Panc1 (cell line): ENCODE data around the gene C4orf50. TPM values are rescaled to one million over a fixed set of nuclear protein-coding genes. Genes with fewer than 3 reads are reported as not detected.

Source experiments
- ATAC-seq: fragments of 200-7000 bp; cut with Tn5 transposase; 2 replicates; pipeline ENCODE4 v1.9.1; 2020; ENCODE audit warnings: mild to moderate bottlenecking, moderate library complexity
- BruUV-seq: library from RNA; stranded (reverse); fragments of 400-500 nt; replicated peaks from 2 replicates; lab custom pipeline; 2021; lab: Mats Ljungman, UMichigan
- CTCF ChIA-PET: fragments of 300-600 bp; sonication (Branson Sonifier 250); formaldehyde crosslinking; loops from one replicate; lab custom pipeline; 2022; ENCODE audit warnings: antibody characterized with exemption; lab: Charles Lee
- POLR2A ChIA-PET: fragments of 300-600 bp; sonication (Branson Sonifier 250); formaldehyde crosslinking; loops from one replicate; lab custom pipeline; 2022; ENCODE audit warnings: antibody characterized with exemption; lab: Charles Lee
- DNase-seq: peaks from one replicate; pipeline ENCODE4 v3.0.0-alpha.2; 2010; ENCODE audit warnings: low read depth, low spot score
- H3K27ac ChIP-seq: 2 replicates; pipeline ENCODE4 v1.5.1; 2011; ENCODE audit warnings: mild to moderate bottlenecking, low read length, inconsistent platforms
- H3K27me3 ChIP-seq: fragments of 200-500 bp; sonication (Bioruptor generic); 2 replicates; pipeline ENCODE4 v1.6.0; 2014; ENCODE audit warnings: low read length, inconsistent platforms; ENCODE audit not compliant: control insufficient read depth, insufficient read depth
- H3K36me3 ChIP-seq: fragments of 200-500 bp; sonication (Bioruptor generic); 2 replicates; pipeline ENCODE4 v1.5.1; 2014; ENCODE audit warnings: inconsistent platforms, mild to moderate bottlenecking, low read length, moderate library complexity; ENCODE audit not compliant: control insufficient read depth, insufficient read depth
- H3K4me1 ChIP-seq: 2 replicates; pipeline ENCODE4 v1.5.1; 2011; ENCODE audit warnings: inconsistent platforms, mild to moderate bottlenecking, low read length, moderate library complexity; ENCODE audit not compliant: control insufficient read depth, insufficient read depth
- H3K4me3 ChIP-seq, 2 experiments: 2 replicates each; pipeline ENCODE4 v1.5.1; 2011 to 2012; ENCODE audit warnings: low read depth in 2 of 2, low read length in 2 of 2, mild to moderate bottlenecking in 2 of 2, inconsistent platforms in 1 of 2, moderate library complexity in 1 of 2
- H3K9me3 ChIP-seq: fragments of 200-500 bp; sonication (Bioruptor generic); 2 replicates; pipeline ENCODE4 v1.5.1; 2014; ENCODE audit warnings: low read depth, mild to moderate bottlenecking, inconsistent platforms, low read length, moderate library complexity; ENCODE audit not compliant: control insufficient read depth, insufficient read depth
- POLR2AphosphoS5 ChIP-seq: IDR thresholded peaks from 2 replicates; pipeline ENCODE4 v1.6.1; 2012; ENCODE audit warnings: mild to moderate bottlenecking, low read depth, low read length, moderate library complexity
- REST ChIP-seq, 2 experiments: IDR thresholded peaks; 2 replicates each; pipeline ENCODE4 v1.6.1; 2011 to 2012; ENCODE audit warnings: low read depth in 2 of 2, control low read depth in 1 of 2, low read length in 1 of 2, mild to moderate bottlenecking in 1 of 2, moderate library complexity in 1 of 2; ENCODE audit not compliant: insufficient read depth in 1 of 2
- SIN3A ChIP-seq: IDR thresholded peaks from 2 replicates; pipeline ENCODE4 v1.6.1; 2012; ENCODE audit warnings: low read depth, mild to moderate bottlenecking, low read length, moderate library complexity, borderline replicate concordance; ENCODE audit not compliant: insufficient read depth
- TCF7L2 ChIP-seq: IDR thresholded peaks from 2 replicates; pipeline ENCODE4 v1.6.1; 2011; ENCODE audit warnings: mild to moderate bottlenecking, low read depth, low read length, inconsistent platforms
- in situ Hi-C: cut with HindIII; loops from 2 replicates; pipeline ENCODE4 v1.10.0; 2016; ENCODE audit warnings: low sequenced_read_pairs, low pct_unique_long_range_greater_than_20kb
- intact Hi-C: fragments of 100-400 bp; cut with micrococcal nuclease; formaldehyde crosslinking; loops from one replicate; pipeline ENCODE4 v1.10.0; 2022; ENCODE audit not compliant: unreplicated experiment
- total RNA-seq: library from RNA; stranded (reverse); gene quantifications from one replicate; pipeline ENCODE4 v1.2.1, GENCODE V29; 2021; ENCODE audit not compliant: unreplicated experiment
- TF ChIP-seq, protein P1 (sequence below): fragments of 450-650 bp; IDR thresholded peaks from 2 replicates; pipeline ENCODE4 v1.5.1; 2017; ENCODE audit warnings: mild to moderate bottlenecking

The C4orf50 gene
- total RNA-seq, 1 experiment from 2014 or later = under 0.01 TPM

GRCh38 chr4:5887361-5888221, 130.6 kb downstream of the C4orf50 start:
- POLR2A ChIA-PET = no interaction called here
- H3K36me3 ChIP-seq = no peaks in the 10 kb centered on the region
- ATAC-seq = no peak
- intact Hi-C loops = no loop called here
- BruUV-seq = no TSS peak
- no peaks in the 10 kb centered on the region for H3K4me1 ChIP-seq
- no peak for DNase-seq
- no peaks in the 10 kb centered on the region for H3K9me3 ChIP-seq
- no peak overlapping the region for H3K27ac ChIP-seq
- no peaks in the 10 kb centered on the region; the same call in 1 of the 2 replicates for H3K27me3 ChIP-seq
- no peak for TF ChIP-seq REST (IDR thresholded peaks at IDR 0.05; ENCODE audit: insufficient read depth in 1 of 2, low read depth in 2 of 2, low read length in 1 of 2)
- no peak for TF ChIP-seq TCF7L2
- no peak for TF ChIP-seq SIN3A
- no peak for TF ChIP-seq POLR2AphosphoS5
- TF ChIP-seq, protein P1, sequence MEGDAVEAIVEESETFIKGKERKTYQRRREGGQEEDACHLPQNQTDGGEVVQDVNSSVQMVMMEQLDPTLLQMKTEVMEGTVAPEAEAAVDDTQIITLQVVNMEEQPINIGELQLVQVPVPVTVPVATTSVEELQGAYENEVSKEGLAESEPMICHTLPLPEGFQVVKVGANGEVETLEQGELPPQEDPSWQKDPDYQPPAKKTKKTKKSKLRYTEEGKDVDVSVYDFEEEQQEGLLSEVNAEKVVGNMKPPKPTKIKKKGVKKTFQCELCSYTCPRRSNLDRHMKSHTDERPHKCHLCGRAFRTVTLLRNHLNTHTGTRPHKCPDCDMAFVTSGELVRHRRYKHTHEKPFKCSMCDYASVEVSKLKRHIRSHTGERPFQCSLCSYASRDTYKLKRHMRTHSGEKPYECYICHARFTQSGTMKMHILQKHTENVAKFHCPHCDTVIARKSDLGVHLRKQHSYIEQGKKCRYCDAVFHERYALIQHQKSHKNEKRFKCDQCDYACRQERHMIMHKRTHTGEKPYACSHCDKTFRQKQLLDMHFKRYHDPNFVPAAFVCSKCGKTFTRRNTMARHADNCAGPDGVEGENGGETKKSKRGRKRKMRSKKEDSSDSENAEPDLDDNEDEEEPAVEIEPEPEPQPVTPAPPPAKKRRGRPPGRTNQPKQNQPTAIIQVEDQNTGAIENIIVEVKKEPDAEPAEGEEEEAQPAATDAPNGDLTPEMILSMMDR = no peak
- CTCF ChIA-PET = no interaction called here
- H3K4me3 ChIP-seq = peak overlapping the region in 1 of 2 experiments; percentile 11; a peak in 1 of 4 replicates
- in situ Hi-C loops = no loop called here

DNA sequence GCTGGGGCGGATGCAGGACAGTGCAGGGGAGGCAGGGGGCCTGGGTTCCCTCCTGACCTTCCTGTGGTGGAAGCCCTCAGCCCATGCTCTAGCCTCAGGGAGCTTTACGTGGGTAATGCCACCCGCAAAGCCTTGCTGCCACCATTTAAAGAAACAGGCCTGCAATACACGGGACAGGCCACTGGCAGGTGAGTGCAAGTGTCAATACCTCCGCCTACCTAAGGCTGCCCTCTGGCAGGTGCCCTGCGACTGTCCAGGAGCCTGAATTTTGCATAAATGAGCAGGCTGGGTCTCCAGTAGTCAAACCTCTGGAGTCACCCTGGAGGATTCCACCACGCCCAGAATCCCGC, 131.2 kb downstream of the C4orf50 start:
- Histone ChIP-seq H3K9me3 (no peaks in the 10 kb centered on the region), H3K4me1 (no peaks in the 10 kb centered on the region), H3K27me3 (no peaks in the 10 kb centered on the region; the same call in 1 of the 2 replicates), H3K27ac (no peak overlapping the region), H3K36me3 (no peaks in the 10 kb centered on the region), H3K4me3 (peak overlapping the region in 1 of 2 experiments; percentile 11; a peak in 1 of 4 replicates)
- ATAC-seq (0 out of 2 replicates have a peak, but pooled peaks have one; percentile 23), DNase-seq (no peak)
- ChIA-PET POLR2A (no interaction called here), CTCF (no interaction called here)
- intact Hi-C loops = no loop called here
- no TSS peak for BruUV-seq
- TF ChIP-seq REST (IDR thresholded peaks at IDR 0.05; ENCODE audit: insufficient read depth in 1 of 2, low read depth in 2 of 2, low read length in 1 of 2) = no peak
- TF ChIP-seq, protein P1 = no peak
- no peak for TF ChIP-seq TCF7L2
- TF ChIP-seq POLR2AphosphoS5 = no peak
- TF ChIP-seq SIN3A = no peak
- in situ Hi-C loops = no loop called here
